HFF-Myc (cell line): ENCODE results near the gene OSBPL9.
"Not testable (repeated sequence)": the region's sequence is repeated elsewhere in the genome, so short reads cannot be mapped to it uniquely, and the experiment has no call there.

Source experiments
- DNase-seq: peaks from one replicate; pipeline ENCODE4 v3.0.0-alpha.2; 2011; ENCODE audit warnings: low read depth; ENCODE audit errors: extremely low read depth
- H3K4me3 ChIP-seq: replicated peaks from 2 replicates; pipeline ENCODE4 v1.5.1; 2011; ENCODE audit warnings: low read depth, mild to moderate bottlenecking, control low read depth, low read length
- CTCF ChIP-seq: IDR thresholded peaks from 2 replicates; pipeline ENCODE4 v1.5.1; 2012; ENCODE audit warnings: mild to moderate bottlenecking, low read depth, low read length, control low read depth; ENCODE audit errors: missing control alignments

Gene OSBPL9

DNA sequence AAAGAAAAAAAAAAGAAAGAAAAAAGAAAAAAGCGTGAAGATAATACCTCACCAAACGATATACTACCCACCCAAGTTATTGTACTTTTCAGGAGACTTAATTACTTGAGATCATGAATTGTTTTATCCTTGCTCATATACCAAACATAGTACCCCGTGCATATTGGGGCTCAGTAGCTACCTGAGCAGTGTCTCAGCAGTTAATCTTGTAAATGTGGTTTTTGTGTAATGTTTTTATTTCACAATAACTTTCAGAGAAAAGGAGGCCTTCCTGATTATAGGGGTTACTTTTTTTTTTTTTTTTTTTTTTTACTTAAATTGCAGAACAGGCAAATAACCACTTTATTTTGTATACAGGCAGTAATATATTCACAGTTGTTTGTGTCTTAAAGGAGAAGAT, 80.3 kb downstream of the OSBPL9 start:
- TF ChIP-seq CTCF: no peak
- H3K4me3 ChIP-seq: no peak overlapping the region
- DNase-seq: no peak

- no peak for DNase-seq
Observed at GRCh38 chr1:51699391-51699790, 82.5 kb downstream of the OSBPL9 start.

GRCh38 chr1:51701782-51702181, 84.9 kb downstream of the OSBPL9 start:
- H3K4me3 ChIP-seq, DNase-seq: not testable (repeated sequence)

More at GRCh38 chr1:51699391-51699790, 82.5 kb downstream of the OSBPL9 start:
- TF ChIP-seq CTCF: no peak
- no peak overlapping the region for H3K4me3 ChIP-seq

DNA sequence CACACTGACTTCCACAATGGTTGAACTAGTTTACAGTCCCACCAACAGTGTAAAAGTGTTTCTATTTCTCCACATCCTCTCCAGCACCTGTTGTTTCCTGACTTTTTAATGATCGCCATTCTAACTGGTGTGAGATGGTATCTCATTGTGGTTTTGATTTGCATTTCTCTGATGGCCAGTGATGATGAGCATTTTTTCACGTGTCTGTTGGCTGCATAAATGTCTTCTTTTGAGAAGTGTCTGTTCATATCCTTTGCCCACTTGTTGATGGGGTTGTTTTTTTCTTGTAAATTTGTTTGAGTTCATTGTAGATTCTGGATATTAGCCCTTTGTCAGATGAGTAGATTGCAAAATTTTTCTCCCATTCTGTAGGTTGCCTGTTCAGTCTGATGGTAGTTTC, 85.3 kb downstream of the OSBPL9 start:
- not testable (repeated sequence) for DNase-seq, H3K4me3 ChIP-seq

DNA sequence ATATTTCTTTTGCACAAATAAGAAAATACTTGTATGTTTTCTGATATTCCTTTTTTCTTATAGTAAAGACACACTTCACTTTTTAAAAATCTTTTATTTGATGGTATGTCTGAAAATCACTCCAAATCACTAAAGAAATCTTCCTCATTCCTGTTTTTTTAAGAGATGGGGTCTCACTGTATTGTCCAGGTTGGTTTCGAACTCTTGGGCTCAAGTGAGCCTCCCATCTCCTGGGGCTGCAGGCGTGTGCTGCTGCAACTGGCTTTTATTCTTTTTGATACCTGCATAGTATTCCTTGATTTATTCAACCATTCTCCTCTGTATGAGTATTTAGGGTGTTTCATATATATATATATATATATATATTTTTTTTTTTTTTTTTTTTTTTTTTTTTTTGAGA, 88.1 kb downstream of the OSBPL9 start:
- no peak for TF ChIP-seq CTCF
- no peak overlapping the region for H3K4me3 ChIP-seq
- DNase-seq: no peak

DNA sequence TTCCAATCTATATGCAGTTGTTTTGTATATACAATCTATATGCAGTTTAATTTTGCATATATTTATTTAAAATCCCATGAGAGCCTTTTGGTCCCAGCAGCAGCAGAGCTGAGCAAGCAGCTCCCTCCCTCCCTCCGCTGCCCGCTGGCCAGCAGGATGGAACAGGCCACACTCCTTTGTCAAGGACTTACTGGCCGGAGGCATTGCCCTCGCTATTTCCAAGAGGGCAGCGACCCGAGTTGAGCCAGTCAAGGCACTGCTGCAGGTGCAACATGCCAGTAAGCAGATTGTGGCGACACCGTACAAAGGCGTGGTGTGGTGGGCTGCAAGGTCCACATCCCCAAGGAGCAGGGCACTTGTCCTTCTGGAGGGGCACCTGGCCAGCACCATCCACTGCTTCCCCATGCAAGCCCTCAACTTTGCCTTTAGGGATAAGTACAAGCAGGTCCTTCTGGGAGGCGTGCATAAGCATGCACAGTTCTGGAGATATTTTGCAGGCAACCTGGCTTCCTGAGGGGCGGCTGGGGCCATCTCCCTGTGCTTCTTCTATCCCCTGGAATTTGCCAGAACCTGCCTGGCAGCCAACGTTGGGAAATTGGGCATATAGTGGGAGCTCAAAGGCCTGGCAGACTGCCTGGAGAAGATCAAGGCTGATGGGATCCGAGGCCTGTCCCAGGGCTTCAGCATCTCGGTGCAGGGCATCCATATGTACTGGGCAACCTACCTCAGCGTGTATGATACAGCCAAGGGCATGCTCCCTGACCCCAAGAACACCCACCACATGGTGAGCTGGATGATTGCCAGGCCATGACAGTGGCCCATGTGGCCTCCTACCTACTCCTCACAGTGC, 92.2 kb downstream of the OSBPL9 start:
- no peak for DNase-seq
- H3K4me3 ChIP-seq: no peak overlapping the region
- no peak for TF ChIP-seq CTCF

DNA sequence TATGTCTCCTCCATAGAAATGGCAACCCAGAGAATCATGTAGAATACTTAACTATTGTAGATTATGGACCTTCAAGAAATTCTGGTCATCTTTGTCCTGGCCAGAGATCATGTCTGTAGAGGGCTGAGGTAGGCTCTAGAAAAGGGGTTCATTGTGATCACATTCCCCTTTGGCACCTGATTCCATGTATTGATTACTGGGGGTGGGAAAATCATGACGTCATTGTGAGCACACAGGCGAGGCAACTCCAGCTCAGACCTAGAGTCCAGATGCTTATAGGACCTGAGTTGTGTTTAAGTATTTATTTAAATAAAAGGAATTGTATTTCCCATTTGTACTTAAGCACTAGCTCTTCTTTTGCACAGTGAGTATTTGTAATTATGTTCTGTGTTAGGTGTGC, 93.1 kb downstream of the OSBPL9 start:
- no peak for TF ChIP-seq CTCF
- no peak overlapping the region for H3K4me3 ChIP-seq
- DNase-seq: no peak

DNA sequence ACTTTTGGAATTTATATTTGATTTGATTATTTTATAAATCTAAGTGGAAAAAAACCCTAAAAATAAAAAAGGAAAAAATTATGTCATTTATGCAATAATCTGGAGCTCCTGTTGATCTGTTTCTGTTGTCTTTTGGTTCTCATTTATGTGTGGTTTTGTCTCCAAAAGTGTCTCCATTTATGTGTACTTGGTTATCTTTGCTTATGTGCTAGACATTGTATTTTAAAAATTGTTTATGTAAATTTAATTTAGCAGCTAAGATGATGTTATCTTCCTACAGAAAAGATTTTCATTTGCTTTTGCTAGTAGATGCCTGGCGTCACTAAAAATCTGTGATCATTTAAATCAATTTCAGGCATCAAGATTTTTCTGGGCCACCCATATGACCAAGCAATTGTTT, 95.7 kb downstream of the OSBPL9 start:
- H3K4me3 ChIP-seq: no peak overlapping the region
- DNase-seq: no peak
- no peak for TF ChIP-seq CTCF
